Measurements from ENCODE around the gene TRIM28.

DNA sequence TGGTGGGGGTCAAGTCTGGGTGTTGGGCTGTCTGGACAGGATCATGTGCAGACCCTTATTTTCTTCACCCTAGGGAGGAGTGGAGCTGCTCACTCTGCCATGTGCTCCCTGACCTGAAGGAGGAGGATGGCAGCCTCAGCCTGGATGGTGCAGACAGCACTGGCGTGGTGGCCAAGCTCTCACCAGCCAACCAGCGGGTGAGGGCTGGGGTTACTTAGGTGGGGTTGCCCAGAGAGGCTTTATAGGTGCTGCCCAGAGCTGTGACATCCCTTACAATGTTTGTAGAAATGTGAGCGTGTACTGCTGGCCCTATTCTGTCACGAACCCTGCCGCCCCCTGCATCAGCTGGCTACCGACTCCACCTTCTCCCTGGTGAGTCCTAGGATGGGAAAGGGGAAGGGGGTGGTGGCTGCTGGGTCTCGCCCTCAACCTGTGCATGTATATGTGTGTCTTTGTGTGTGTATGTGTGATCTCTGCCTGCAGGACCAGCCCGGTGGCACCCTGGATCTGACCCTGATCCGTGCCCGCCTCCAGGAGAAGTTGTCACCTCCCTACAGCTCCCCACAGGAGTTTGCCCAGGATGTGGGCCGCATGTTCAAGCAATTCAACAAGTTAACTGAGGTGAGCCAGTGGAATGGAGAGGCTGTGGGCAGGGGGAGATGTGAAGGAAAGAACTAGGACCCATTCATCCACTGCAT is 5.9 kb downstream of the TRIM28 start:
- TF ChIP-seq CTCF (IDR thresholded peaks at IDR 0.05; ENCODE audit: insufficient read depth, low read depth, low read length) (no peak), EZH2 (IDR thresholded peaks at IDR 0.05; ENCODE audit: insufficient read depth, low read length) (no peak)
